ENCODE results near the gene CSNK2A1.

CSNK2A1 gene

DNA sequence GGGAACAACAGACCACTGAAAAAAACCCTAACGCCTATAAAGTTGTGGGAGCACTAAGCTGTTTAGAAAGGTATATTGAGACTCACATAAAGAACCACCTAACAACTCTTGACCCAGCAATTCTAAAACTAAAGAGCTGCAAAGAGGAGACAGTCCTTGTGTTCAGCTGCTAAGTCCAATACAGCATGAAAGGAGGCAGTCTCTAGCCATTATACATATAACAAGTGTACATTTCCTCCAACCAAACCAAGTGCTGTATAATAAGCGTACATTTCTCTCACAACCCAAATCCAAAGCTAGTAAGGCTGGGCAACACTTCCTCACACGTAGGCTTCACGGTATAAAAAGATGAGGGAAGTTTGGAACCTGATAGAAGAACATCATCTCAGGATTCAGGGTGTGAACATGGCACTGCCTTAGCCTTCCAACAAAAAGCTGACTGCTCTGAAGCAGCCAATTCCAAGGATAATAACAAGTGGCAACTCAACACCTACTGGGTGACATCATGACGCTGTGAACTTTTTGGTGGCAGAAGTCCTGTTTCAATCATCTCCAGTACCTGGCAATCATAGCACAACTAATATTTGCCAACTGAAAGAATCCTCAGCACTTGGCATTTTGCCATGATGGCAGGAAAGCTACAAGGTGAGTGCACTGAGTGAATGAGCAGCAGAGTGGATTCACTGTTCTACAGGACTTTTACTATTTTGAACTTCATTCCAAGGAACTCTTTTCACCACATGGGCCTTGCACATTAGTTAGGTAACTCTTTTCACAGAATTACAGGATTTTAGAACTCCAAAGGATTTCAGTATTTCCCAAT, 97.9 kb downstream of the CSNK2A1 start:
- no peak for DNase-seq

DNA sequence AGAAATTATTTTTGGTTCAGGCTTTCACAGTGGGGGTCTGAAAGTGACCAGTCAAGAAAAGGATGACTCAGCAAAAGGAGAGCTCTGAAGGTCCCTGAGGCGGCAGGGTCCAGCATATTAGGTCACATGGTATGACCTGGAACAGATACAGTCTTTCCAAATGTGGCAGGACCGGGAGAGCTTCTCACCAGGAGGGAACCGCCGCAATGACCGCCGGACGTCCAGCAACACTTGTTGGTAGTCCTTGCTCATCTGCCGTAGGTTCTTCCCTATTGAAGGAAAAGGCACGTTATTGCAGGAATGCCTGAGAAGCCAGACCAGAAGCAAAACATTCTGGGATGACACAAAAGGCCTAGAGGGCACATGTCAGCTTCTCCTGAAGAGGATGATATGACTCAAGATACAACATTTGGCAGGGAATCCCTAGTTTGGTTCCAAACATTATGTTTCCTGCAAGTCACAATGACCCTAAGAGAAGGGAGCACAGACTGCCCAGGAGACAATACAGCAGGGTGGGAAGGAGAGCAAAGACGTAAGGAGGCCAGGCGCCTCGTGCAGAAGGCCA, 98.6 kb downstream of the CSNK2A1 start:
- no peak for DNase-seq

DNA sequence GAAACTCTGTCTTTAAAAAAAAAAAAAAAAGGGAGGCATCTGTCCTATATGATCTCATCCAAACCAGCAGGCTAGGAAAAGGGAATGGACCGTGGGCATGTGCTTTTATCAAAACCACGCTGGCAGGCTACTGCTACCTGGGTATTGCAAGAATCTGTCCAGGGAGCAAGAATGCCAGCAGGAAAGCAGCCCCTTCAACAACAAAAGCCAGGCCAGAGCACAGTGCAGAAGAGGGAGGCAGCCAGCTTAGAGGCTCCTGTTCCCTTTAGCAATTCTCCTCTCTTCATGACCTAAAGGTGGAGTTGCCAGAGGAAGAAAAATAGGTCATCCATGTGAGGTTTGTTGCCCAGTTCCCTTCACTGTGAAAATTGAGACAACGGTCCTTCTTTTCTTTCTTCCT, 99.5 kb downstream of the CSNK2A1 start:
- DNase-seq, result peak; percentile 28

DNA sequence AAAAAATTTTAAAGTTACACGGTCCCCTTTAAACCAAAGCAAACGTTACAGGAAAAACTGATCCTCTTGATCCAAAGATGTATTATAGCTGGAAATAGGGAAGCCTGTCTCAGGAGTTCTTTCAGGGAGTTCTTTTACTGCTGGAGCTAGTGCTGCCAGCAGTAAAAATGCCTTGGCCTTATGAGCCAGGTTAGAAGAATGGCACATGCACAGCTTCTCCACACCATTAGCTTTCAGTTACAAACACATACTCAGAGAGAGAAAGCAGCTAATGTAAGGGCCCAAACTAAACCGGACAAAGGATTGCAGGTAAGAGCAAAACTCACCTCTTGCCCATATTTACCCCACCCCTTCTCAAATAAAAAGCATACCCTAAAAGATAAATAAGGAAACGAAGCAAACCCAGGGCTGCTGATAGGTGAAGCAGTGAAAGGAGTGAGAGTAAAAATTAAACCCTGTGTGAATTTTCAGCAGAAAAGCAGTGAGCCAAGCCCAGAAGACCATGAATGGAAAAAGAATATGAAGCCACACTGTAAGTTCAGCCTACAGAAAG, 100.3 kb downstream of the CSNK2A1 start:
- no peak for DNase-seq

DNA sequence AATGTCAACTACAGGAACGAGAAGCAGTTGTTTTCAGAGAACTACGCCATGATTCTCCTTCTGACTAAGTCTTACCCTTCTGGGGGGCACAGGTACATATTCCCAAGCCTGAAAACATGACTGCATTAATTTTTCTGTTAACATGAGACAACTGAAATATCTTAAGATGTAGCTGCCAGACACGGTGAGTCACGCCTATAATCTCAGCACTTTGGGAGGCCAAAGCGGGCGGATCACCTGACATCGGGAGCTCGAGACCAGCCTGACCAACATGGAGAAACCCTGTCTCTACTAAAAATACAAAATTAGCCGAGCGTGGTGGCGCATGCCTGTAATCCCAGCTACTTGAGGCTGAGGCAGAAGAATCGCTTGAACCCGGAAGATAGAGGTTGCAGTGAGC, 103.0 kb downstream of the CSNK2A1 start:
- no peak for DNase-seq

DNA sequence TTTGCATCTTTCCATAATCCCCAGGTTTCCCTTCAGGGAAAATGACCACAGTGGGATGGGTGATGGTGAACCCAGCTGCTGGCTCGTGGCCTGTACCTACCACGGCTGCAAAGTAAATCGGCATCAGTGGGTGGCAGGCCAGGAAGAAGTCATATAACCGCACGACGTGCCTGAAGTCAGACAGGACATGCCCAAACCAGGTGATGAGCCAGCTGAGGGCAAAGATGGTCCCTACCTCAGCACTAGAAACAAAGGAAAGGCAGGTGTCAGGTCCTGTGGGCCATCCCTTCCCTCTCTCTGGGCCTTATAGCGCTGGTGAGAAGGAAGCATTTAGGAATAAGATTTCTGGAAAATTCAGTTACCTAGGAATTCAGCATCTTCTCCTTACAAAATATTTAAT, 103.4 kb downstream of the CSNK2A1 start:
- no peak for DNase-seq

DNA sequence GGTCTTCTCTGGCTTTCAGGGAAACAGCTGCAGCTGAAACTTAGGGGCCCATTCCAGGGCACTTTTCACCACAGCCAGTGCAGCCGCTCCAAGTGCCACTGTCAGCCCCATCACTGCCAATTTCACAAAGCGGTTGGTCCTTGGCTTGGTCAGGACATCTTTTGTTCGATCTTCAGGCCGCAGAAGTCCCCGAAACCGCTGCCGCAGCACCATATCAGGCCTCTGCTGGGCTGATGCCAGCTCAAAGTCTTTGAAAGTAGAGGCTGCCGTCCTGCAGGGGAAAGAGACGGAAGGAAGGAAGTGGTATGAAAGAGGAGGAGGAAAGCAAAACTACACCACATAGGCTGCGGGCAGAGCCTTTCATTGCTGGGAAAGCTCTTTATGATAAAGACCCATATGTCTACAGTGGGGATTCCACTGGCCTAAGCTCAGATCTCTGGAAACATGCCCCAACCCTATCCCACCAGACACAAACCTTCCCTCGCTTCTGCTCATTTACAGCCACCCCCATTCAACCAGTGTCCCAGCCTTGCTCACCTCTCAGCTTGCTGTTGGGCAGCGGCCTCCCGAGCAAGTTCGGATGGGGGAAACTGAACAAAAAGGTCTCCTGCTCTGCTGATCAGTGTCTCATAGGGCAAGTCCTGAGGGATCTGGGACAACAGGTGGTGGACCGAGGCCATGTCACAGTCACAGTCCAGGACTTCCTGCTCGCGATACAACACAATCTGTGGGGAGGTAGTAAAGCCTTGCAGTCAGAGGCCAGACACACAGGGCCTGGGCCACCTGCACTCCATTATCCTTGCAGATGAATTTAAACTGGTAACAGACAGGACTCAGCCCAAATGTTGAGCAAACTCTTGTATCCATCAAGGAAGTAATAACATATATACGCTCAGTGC, 104.8 kb downstream of the CSNK2A1 start:
- no peak for DNase-seq

DNA sequence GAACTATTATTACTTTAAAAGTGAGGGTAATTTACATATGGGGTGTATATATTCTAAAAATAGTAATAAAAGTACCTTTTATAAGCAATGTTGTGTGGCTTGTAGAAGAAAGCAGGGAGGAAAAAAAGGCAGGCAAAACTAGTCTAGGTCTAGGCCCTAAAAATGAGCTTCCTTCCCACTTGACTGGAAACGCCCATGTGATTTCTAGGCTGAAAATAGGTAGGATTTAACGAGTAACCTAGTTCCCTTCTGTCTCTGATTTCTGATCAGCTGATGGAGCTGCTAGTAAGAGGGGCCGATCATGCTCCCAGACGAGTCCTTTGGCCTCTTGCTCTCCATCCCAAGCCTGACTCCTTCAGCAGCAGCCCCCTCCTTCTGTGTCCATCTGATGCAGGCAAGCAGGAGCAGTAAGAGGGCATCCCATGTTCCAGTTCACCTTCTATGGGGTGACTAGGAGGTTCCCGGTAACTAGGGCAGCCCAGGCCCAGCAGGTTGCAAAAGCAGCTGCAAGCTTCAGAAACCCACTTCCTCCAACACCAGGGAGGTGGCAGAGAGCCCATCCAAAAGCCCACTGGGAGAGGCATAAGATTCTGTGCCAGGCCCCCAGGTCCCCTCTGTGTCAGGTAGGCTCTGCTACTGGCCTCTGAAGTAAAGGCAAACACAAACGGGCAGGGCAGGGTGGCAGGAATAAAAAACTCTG, 105.7 kb downstream of the CSNK2A1 start:
- no peak for DNase-seq

DNA sequence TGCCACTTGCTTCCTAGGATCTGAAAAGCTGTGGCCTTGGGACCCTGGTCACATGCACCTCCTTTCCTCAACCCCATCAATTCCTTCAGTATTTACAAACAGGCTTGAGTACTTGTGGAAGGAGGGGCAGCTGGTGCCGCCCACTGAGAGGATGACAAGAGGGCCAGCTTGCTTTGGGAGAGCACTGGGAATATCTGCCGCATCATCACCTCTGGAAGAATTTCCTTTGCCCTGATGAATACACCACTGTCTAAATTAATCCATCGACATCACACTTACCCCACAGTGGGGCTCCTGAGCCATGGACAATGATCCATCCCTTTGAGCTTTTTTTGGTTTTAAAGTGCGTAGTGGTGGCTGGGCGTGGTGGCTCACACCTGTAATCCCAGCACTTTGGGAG, 107.1 kb downstream of the CSNK2A1 start:
- DNase-seq, result no peak

DNA sequence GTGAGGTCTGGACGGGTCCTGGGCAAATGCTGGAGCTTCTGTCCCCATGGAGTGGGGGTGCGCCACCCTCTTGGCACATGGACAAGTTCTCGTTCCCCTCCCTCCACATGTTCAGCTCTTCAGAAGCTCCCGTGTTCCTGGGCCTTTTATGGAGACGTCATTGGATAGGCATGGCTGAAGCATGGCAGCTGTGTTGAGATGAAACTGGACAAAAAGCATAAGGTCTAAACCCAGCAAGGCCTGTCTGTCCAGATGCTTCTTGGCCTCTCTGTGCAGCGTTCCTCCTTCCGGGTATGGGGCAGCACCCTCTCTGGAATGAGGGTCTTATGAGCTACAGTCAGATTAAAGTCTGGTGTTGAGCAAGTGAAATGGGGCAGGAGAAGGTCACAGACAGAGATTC, 108.0 kb downstream of the CSNK2A1 start:
- no peak for DNase-seq

DNA sequence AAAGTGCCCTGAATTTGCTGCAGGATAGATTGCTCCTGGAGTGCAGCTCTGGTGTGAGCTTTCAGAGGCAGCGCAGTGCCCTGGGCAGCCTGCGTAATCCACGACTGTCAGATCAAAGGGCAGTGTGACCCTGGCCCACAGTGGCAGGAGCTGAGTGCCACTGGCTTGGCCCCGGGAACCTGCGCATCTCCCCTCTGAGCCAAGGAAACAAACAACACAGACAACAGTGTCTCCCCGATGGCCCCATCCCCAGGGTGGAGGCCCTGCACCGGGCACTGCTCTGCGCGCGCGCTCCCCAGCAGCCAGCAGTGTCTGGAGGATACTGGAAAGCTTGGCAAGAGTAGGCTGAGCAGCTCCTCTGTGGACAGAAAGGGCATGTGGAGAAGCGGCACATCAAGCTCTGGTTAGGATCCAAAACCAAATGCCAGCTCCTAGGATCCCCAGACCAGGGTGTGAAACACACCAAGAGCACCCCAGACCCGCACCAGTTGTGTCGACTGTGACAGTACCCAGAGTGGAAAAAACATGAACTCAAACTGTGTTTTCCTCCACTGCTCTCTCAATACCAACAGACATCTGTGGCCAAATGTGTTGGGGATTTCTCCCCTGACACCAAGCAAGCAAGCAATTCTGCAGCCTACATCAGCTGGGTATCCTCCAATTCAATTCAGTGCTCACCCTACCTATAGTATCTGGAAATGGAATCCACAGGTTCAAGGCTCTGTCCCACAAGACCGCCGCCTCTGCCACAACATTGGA, 108.8 kb downstream of the CSNK2A1 start:
- no peak for DNase-seq

DNA sequence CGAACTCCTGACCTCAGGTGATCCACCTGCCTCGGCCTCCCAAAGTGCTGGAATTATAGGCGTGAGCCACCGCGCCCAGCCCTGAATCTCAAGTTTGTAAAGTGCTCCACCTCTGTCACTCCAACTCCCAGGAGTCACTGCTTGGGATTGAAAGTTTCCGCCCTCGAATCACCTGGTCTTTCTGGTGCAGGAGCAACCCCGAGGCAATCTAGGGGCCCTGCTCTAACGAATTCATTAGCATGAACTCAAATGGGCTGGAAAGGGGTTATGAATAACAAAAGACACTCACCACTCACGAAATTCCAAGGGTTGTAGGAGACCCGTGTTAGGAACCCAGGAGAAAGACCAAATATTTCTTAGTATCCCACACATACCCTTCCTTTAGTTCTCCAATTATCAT, 109.4 kb downstream of the CSNK2A1 start:
- DNase-seq, result no peak

DNA sequence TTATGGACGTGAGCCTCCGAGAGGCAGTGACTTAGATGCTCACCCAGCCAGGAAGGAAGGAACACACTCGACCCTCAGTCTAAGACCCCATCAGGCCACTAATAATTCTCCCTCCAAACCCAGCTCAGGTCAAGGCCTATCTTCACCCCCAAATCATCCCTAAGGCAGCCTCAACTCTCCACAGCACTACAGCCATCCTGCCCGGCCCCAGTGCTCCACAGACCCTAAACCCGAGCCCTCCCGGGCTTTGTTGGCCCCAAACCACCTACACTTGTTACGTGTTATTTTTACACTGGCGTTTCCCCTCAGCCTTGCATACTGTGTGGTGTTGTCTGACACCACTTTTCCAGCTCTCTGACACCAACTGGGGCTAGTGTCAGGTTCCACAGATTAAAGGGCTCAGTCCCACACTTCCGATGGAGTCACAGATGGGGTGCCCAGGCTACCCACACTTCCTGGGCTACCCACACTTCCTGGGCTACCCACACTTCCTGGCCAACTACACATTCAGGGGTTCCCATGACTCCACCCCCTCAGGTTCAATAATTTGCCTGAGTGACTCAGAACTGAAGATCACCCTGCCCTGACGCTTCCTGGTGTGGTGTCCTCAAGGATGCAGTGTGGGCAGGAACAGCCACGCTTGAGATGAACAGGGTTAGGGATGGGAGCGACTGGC, 110.2 kb downstream of the CSNK2A1 start:
- DNase-seq, result no peak

DNA sequence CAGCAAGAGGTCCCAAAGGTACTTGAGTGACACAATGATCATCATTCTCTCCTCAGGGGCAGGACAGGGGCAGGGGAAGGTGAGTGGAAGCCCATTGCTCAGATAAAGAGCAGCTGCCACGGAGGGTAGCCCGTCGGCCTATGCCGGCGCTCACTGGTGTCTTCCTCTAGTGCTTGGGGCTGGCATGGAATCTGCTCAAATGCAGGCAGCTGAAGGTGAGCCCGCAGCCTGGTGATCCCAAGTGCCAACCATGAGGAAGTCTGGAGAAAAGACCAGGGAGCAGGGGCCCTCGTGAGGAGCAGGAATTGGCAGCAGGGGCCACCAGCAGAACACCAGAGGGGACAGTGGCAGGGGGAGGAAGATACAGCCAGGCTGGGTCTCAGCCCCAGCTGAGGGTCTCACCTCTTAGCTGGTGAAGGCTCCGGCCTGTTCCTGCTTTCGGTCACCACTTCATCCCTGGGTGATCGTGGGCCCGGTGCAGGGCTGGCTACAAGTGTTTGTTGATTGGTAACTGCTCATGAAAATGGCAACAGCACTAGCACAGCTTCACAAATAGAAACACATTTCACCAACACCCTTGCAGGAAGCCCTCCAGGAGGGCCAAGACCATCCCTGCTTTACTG, 110.8 kb downstream of the CSNK2A1 start:
- DNase-seq, result no peak

DNA sequence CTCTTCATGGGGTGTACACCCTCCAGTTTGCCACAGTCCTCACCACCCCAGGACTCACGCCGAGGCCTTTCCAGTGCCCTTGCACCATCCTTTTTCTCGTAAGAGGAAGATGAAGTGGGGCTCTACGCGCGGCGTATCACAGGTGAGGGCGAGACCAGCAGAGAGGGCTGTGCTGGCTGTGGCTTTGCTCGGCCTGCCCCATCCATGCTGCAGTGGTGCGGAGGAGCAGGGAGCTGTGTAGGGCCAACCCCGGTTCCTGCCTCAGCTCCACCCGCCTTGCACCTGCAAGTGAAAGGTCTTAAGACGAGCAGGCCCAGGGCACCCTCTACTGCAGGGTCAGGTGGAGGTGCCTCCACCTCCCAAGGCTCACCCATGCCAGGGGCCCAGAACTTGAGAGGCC, 111.4 kb downstream of the CSNK2A1 start:
- DNase-seq, result no peak

DNA sequence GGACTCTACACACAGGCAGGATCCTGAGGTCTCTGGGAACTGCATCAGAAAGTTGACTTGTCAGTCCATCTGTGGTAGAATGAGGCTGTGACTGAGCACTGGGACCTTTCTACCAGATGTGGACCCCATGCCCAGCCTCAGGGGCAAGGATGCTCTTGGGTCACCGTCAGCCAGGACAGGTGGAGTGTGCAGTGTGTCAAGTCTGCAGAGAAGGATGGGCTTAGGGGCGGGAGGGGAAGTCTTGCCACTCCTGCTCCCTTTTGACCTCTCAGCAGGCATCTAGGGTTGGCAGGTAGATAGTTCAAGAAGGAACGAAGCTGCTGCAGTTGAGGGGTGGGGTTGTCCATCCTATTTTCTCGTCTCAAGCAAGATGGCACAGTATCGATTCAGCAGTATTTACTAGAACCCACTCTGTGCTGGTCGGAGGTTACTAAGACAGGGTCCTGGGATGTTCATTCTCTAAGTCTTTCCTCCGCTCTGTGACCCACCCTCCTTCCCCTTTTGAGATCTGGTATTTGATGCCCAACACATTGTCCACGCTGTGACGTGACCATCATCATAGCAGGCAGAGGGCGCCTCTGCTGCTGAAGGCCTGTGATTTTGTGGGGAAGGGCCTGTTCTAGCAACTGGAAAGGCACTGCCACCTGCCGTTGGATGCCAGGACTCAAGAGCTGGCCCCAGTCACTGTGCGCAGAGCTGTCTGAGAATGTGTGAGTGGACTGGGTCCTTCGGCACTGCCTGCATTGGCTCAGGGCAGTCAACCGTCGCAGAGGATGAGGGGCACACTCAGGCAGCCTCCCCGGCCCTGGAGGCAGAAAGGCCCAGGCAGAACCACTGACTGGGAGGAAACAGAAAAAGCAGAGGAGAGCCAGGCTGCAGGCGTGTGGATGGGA, 112.3 kb downstream of the CSNK2A1 start:
- DNase-seq, result peak; percentile 80

DNA sequence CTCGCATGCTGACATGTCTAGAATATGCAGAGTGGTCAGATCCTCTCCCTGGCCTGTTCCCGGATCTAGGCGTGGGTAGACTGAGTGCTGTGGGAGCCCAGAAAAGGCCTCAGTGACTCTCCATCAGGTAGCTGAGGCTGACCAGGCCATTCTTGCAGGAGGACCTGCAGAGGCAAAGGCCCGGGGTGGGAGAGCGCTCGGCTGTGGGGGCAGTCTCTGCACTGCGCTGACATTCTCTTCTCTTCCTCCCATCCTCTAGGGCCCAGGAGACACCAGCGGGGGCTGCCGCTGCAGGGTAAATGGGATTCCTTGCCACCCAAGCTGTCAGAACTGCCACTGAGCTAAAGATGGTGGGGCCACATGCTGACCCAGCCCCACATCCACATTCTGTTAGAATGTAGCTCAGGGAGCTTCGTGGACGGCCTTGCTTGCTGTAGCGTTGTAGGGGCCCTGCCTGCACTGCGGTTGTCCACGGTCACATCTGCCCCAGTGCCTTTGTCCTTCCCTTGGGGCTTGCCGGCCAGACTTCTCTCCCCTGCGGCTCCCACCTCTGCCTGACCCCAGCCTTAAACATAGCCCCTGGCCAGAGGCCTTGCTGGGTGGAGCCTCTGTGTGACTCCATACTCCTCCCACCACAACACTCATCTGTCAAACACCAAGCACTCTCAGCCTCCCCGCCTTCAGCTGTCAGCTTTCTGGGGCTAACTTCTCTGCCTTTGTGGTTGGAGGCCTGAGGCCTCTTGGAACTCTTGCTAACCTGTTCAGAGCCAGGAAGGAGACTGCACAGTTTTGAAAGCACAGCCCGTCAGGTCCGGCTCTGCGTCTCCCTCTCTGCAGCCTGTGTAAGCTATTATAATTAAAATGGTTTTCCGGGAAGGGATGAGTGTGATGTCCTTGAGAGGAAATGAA, 113.2 kb downstream of the CSNK2A1 start:
- no peak for DNase-seq

DNA sequence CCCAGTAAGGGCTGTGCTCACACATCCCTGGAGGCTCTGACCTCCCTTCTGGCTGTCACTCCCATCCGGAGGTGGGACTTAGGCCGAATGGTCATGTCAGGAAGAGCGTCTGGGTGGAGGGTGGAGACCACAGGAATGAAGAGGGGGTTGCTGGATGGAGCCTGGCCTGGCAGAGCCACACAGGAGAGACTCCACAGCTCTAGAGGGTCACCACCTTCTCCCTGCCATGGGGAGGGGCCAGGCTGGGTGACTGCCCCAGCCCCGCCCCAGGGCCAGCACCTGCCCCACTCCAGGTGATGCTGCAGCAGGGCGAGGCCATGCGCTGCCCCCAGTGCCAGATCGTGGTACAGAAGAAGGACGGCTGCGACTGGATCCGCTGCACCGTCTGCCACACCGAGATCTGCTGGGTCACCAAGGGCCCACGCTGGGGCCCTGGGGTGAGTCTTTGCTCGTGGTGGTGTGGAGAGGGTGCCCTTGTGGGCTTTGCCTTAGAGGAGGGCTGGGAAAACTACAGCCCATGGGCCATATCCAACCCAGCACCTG, 114.9 kb downstream of the CSNK2A1 start:
- no peak for DNase-seq
